HepG2 (cell line): Measurements from ENCODE around the gene GJB1. TPM values are rescaled to one million over a fixed set of nuclear protein-coding genes. Genes with fewer than 3 reads are reported as not detected.

Experiments
- CBFB ChIP-seq: sonication (generic); formaldehyde crosslinking; IDR thresholded peaks from 2 replicates; pipeline ENCODE4 v1.4.0; 2020; ENCODE audit warnings: missing genetic modification reagents
- CCDC6 ChIP-seq: sonication (generic); formaldehyde crosslinking; IDR thresholded peaks from 2 replicates; pipeline ENCODE4 v1.8.1; 2022; ENCODE audit warnings: mild to moderate bottlenecking, missing genetic modification reagents, moderate library complexity
- EP300 ChIP-seq, 3 experiments: sonication (generic) in 1 of 3; formaldehyde crosslinking in 1 of 3; IDR thresholded peaks; 2 replicates each; pipeline versions ENCODE4 v1.5.1 to v1.6.1; 2011 to 2020; ENCODE audit warnings: low read depth in 2 of 3, low read length in 2 of 3, borderline replicate concordance in 1 of 3, improper control_type of control experiment in 1 of 3, mild to moderate bottlenecking in 1 of 3, missing genetic modification reagents in 1 of 3, moderate library complexity in 1 of 3
- GMEB1 ChIP-seq: sonication (generic); formaldehyde crosslinking; IDR thresholded peaks from 2 replicates; pipeline ENCODE4 v1.5.1; 2020; ENCODE audit warnings: missing genetic modification reagents, mild to moderate bottlenecking, borderline replicate concordance
- HMGA1 ChIP-seq: sonication (generic); formaldehyde crosslinking; conservative IDR thresholded peaks from 2 replicates; pipeline ENCODE4 v1.4.0; 2020; ENCODE audit warnings: missing genetic modification reagents
- HNRNPLL ChIP-seq: fragments of 200-400 bp; formaldehyde crosslinking; IDR thresholded peaks from 2 replicates; pipeline ENCODE4 v1.6.1; 2017; ENCODE audit warnings: mild to moderate bottlenecking, low read depth, low read length; ENCODE audit not compliant: poor library complexity, severe bottlenecking
- JUNB ChIP-seq: sonication (generic); formaldehyde crosslinking; IDR thresholded peaks from 2 replicates; pipeline ENCODE4 v1.8.0; 2022; ENCODE audit warnings: missing genetic modification reagents, mild to moderate bottlenecking, borderline replicate concordance
- KDM1A ChIP-seq: IDR thresholded peaks from 2 replicates; pipeline ENCODE4 v1.6.1; 2016; ENCODE audit warnings: missing compliant biosample characterization
- KMT2B ChIP-seq: IDR thresholded peaks from 2 replicates; pipeline ENCODE4 v1.6.1; 2016; ENCODE audit warnings: missing genetic modification reagents, missing compliant biosample characterization
- MXI1 ChIP-seq: IDR thresholded peaks from 3 replicates; pipeline ENCODE4 v1.6.1; 2012; ENCODE audit warnings: low read depth, low read length, inconsistent platforms, borderline replicate concordance
- NFE2 ChIP-seq: sonication (generic); formaldehyde crosslinking; IDR thresholded peaks from 2 replicates; pipeline ENCODE4 v1.4.0; 2020; ENCODE audit warnings: missing genetic modification reagents
- NFKBIZ ChIP-seq: IDR thresholded peaks from 2 replicates; pipeline ENCODE4 v1.6.1; 2018; ENCODE audit warnings: missing genetic modification reagents, missing compliant biosample characterization
- PATZ1 ChIP-seq: sonication (generic); formaldehyde crosslinking; IDR thresholded peaks from 2 replicates; pipeline ENCODE4 v1.4.0; 2020; ENCODE audit warnings: missing genetic modification reagents
- RXRB ChIP-seq: IDR thresholded peaks from 2 replicates; pipeline ENCODE4 v1.6.1; 2016; ENCODE audit warnings: borderline replicate concordance, missing genetic modification reagents, missing compliant biosample characterization
- TBX3 ChIP-seq: fragments of 450-650 bp; IDR thresholded peaks from 2 replicates; pipeline ENCODE4 v1.6.1; 2017; ENCODE audit warnings: antibody characterized with exemption, mild to moderate bottlenecking, inconsistent platforms, borderline replicate concordance
- ZFP36 ChIP-seq: fragments of 150-350 bp; IDR thresholded peaks from 2 replicates; pipeline ENCODE4 v1.6.1; 2018; ENCODE audit warnings: borderline replicate concordance, low read length, low read depth; ENCODE audit not compliant: partially characterized antibody
- ZFP37 ChIP-seq: sonication (generic); formaldehyde crosslinking; IDR thresholded peaks from 2 replicates; pipeline ENCODE4 v1.4.0; 2020; ENCODE audit warnings: missing genetic modification reagents, borderline replicate concordance
- ZKSCAN1 ChIP-seq: fragments of 150-350 bp; IDR thresholded peaks from 2 replicates; pipeline ENCODE4 v1.6.1; 2014; ENCODE audit warnings: low read length
- ZNF512B ChIP-seq: sonication (generic); formaldehyde crosslinking; IDR thresholded peaks from 2 replicates; pipeline ENCODE4 v1.5.1; 2020; ENCODE audit warnings: missing genetic modification reagents, mild to moderate bottlenecking, borderline replicate concordance
- ZNF704 ChIP-seq: sonication (generic); formaldehyde crosslinking; IDR thresholded peaks from 2 replicates; pipeline ENCODE4 v1.8.1; 2023; ENCODE audit warnings: mild to moderate bottlenecking, inconsistent platforms, moderate library complexity, missing genetic modification reagents, borderline replicate concordance
- ZNF740 ChIP-seq: sonication (generic); formaldehyde crosslinking; IDR thresholded peaks from 2 replicates; pipeline ENCODE4 v1.4.0; 2020; ENCODE audit warnings: missing genetic modification reagents
- polyA plus RNA-seq, 8 experiments: library from polyadenylated mRNA; depleted of rRNA in 3 of 8; stranded (reverse) in 7 of 8; unstranded in 1 of 8; fragments of >200 nt; fragmentation: Illumina TruSeq in 4 of 8; extraction: Trizol in 4 of 8; gene quantifications; 2 replicates each; pipeline versions ENCODE4 v1.2.1 to v1.2.3, GENCODE V29; 2011 to 2016; ENCODE audit warnings: low read depth in 4 of 8, missing spikeins in 1 of 8, mixed read lengths in 1 of 8; ENCODE audit not compliant: insufficient read depth in 1 of 8
- total RNA-seq, 5 experiments: library from RNA; depleted of rRNA; stranded (reverse); fragments of >200 nt; fragmentation: Illumina TruSeq; extraction: Trizol; gene quantifications; 2 replicates each; pipeline ENCODE4 v1.2.3, GENCODE V29; 2016; ENCODE audit warnings: low read depth in 1 of 5

Gene GJB1
- total and polyA plus RNA-seq, 2 of the 13 experiments (the other 11 are each of a cell fraction or from before 2014, with no cell fraction given) = 111 to 161 TPM

GRCh38 chrX:71214604-71215337 lies 8.3 kb upstream of the GJB1 start (continued):
- no peak for TF ChIP-seq NFKBIZ (CRISPR knock-in tag)
- TF ChIP-seq ZNF512B (CRISPR knock-in tag) = no peak
- TF ChIP-seq TBX3 = no peak
- TF ChIP-seq ZFP37 = no peak
- TF ChIP-seq ZNF704 (CRISPR knock-in tag) = no peak
- TF ChIP-seq CBFB (CRISPR knock-in tag) = no peak
- no peak; the same call in 1 of the 2 replicates for TF ChIP-seq KMT2B (CRISPR knock-in tag)
- TF ChIP-seq HMGA1 (CRISPR knock-in tag) = no peak
- TF ChIP-seq HNRNPLL = no peak
- TF ChIP-seq JUNB (CRISPR knock-in tag) = no peak
- 0 out of 2 replicates have a peak, but pooled peaks have one; percentile 37 for TF ChIP-seq PATZ1 (CRISPR knock-in tag)
- 0 out of 4 replicates have a peak, but pooled peaks of 1 of the 2 experiments have one; percentile 7 for TF ChIP-seq EP300 (IDR thresholded peaks at IDR 0.05; ENCODE audit: low read depth in 2 of 2, low read length in 2 of 2)
- TF ChIP-seq EP300 (CRISPR knock-in tag; IDR thresholded peaks at IDR 0.05; ENCODE audit: borderline replicate concordance) = no peak
- TF ChIP-seq ZNF740 (CRISPR knock-in tag) = no peak
- 0 out of 3 replicates have a peak, but pooled peaks have one; percentile 33 for TF ChIP-seq MXI1
- TF ChIP-seq ZKSCAN1 = no peak
- no peak for TF ChIP-seq NFE2 (CRISPR knock-in tag)
- no peak for TF ChIP-seq KDM1A (CRISPR knock-in tag)
- TF ChIP-seq CCDC6 (CRISPR knock-in tag) = no peak
- no peak for TF ChIP-seq ZFP36
- no peak for TF ChIP-seq RXRB (CRISPR knock-in tag)
- TF ChIP-seq GMEB1 (CRISPR knock-in tag) = no peak
